GM21619 (cell line): Measurements from ENCODE around the gene CEP162.
"Not testable (repeated sequence)": the region's sequence is repeated elsewhere in the genome, so short reads cannot be mapped to it uniquely, and the experiment has no call there.

Experiments used
- ATAC-seq: cut with Tn5 transposase; IDR thresholded peaks from one replicate; pipeline ENCODE4 v1.9.1; 2021; ENCODE audit not compliant: unreplicated experiment

The CEP162 gene

DNA sequence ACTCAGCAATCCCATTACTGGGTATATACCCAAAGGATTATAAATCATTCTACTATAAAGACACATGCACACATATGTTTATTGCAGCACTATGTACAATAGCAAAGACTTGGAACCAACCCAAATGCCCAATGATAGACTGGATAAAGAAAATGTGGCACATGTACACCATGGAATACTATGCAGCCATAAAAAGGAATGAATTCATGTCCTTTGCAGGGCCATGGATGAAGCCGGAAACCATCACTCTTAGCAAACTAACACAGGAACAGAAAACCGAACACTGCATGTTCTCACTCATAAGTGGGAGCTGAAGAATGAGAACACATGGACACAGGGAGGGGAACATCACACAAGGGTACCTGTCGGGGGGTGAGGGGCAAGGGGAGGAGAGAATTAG is 63.1 kb downstream of the CEP162 start:
- ATAC-seq, result not testable (repeated sequence)

DNA sequence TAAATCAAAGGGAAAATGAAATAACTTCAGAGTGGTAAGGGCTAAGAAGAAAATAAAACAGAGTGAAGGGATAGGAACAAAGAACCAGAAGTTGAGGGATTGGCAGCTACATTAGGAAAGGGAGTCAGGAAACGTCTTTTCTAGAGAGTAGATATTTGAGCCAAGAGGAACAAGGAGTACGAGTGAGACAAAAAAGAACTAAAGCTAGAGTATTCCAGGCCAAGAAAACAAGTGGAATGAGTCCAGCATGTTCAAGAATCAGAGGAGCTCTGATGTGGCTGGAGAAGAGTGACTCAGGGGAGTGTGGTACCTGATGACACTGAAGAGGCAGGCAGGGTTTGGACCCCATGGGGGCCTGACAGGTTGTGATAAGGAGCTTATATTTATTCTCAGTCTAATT is 66.3 kb downstream of the CEP162 start:
- ATAC-seq, result no peak

DNA sequence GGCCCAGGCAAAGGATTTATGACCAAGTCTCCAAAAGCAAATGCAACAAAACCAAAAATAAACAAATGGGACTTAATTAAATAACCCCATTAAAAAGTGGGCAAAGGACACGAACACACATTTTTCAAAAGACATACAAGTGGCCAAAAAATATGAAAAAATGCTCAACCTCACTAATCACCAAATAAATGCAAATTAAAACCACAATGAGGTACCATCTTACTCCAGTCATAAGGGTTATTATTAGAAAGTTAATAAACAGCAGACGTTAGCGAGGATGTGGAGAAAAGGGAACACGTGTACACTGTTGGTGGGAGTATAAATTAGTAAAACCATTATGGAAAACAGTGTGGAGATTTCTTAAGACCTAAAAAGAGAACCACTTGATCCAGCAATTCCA is 71.1 kb downstream of the CEP162 start:
- no peak for ATAC-seq

DNA sequence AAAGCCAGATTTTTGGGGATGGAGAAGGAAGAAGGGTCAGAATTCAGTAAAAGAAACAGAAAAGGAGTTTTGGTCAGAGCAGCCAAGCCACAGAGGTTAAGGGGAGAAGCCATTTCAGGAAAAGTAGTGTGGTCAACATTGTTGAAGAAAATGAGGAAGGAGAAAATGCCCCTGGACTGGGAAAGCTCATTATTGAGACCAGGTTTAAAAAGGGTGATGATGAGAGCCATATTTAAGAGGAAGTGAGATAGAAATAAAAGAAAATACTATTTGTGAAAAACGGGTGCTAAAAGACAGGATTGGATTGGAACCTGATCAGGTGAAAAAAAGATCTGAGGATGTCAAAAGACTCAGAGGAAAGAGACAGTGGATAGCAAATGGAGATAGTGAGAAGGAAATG is 75.8 kb downstream of the CEP162 start:
- ATAC-seq, result no peak

DNA sequence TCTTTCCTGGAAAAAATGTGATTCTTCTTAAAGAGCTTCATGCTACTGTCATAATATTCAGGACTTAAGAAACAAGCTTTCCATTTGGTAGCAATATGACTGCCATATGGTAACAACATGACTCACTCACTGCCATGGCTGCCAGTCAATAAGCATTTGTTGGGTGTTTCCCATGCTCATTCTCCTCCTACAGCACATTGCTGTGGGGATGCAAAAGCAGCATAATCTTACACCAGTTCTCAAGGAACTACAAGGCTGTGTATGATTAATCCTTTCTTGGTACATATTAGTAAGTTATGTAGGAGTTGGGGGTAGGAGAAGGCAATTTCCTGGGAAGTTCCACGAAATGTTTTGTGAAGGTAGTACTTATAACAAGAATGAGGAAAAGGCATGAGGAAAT is 76.7 kb downstream of the CEP162 start:
- peak; percentile 72 for ATAC-seq

DNA sequence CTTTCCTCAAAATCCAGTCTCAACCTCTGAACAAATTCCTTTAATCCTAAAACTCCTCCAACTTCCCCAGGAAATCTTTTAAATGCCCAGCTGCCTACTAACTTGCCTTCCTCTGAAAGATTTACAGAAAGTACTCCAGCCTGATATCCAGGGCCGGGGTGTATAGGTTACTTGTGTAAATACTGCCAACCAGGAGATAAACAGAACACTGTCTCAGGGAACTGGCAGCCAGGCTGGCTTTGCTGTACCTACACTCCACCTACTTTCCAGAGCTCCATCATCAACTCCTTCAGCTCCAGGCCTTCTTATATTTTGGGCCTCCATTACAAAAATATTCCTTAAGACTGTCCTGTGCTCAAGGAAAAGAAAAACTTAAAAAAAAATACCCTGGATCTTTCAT is 85.9 kb downstream of the CEP162 start:
- no peak for ATAC-seq

DNA sequence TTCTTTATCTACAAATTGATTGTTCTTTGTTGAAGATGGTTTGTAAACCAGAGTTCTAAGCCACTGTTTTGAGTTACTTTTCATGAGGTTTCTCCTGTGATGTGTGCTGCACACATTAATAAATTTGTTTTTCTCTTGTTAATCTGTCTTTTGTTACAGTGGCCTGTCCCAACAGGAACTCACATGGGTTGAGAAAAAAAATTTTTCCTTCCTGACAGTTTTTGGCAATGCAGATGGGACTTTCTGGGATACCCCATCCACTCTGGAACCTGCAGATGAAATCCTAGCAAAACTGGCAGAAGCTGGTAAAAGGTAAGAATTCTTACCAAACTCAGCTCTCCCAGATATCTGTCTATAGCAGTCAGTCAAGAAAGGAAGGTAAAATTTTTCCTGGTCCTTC is 88.1 kb downstream of the CEP162 start:
- ATAC-seq, result no peak

DNA sequence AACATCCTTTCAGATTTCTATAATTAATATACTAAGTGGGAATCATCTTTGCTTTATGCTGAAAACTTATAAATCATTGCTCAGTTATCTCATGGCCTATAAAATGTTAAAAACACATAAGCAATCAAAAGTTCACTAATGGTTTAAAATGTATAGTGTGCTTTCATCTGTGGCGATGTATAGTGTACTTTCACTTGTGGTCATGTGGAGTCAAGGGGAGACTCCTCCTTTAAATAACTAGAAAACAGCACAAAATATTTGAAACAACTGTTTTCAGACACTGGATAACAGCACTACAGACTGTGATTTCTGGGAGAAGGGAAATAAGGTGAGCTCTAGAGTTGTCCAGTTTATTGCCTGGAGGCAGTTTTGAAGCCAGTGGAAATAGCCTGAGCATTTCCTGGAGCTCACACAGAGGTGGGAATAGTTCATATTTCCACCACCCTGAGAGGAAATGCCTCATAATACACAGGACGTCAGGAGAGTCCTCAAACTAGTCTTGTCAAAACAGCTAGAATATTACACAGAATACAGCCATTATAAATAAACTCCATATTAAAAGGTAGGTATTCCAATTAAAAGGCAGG is 89.4 kb downstream of the CEP162 start:
- ATAC-seq, result no peak

DNA sequence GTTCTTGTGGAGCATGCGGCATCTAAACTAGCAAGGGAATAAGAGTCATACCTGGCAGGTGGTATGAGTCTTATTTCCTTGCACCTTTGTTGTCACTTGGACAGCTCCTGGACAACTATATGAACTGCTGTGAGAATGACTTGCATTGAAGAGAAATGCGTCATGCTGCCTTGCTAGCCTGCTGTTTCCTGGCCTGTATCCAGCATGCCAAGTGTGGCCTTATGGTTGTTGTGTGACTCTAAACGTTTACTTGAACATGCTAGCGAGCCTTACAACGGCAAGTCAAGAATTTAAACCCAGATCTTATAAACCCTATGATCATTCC is 90.4 kb downstream of the CEP162 start:
- no peak for ATAC-seq

DNA sequence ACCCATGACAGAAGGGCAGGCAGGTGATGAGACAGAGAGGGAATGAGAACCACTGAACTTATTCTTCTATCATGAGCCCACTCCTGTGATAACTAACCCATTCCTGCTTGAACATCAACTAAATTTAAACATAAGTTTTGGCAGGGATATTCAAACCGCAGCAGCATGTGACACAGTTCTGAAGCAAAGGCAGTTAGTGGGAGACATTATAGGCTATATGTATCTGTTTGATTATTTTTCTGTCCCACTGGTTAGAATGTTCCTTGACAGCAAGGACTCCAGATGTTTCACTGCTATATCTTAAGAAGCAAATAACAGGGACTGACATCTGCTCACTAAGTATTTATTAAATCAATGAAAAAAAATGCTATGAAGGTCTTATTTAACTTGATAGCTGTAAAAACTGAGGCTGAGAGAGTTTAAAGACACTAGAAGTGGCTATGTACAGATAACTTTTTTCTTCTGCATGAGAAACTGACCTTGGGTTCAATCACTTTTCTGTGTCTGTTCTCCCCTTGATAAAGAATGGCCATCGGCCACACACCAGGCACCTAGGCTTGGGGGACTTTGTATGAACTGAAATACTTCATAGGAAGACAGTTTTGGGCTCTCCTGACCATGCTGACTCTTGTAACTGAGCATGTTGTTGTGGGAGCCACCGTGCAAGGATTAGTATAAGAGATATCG is 90.9 kb downstream of the CEP162 start:
- ATAC-seq, result no peak

DNA sequence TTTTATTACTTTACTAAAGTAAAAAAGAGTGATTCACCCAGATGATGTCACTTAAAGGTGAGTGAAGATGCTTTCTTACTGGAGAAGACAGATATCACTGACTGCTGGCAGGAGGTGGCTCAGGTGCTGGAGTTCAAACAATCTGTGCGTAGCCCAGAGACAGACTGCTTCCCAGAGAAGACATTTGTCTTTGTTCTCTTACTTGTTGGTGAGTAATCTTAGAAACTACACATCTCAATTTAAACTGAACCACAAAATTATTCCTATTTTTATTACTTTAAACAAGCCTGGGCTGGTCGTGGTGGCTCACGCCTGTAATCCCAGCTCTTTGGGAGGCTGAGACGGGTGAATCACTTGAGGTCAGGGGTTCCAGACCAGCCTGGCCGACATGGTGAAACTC is 92.2 kb downstream of the CEP162 start:
- ATAC-seq, result no peak

DNA sequence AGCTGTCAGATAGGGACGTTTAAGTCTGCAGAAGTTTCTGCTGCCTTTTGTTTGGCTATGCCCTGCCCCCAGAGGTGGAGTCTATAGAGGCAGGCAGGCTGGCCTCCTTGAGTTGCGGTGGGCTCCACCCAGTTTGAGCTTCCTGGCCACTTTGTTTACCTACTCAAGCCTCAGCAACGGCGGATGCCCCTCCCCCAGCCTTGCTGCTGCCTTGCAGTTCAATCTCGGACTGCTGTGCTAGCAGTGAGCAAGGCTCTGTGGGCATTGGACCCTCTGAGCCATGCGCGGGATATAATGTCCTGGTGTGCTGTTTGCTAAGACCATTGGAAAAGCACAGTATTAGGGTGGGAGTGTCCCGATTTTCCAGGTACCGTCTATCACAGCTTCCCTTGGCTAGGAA is 94.1 kb downstream of the CEP162 start:
- not testable (repeated sequence) for ATAC-seq

DNA sequence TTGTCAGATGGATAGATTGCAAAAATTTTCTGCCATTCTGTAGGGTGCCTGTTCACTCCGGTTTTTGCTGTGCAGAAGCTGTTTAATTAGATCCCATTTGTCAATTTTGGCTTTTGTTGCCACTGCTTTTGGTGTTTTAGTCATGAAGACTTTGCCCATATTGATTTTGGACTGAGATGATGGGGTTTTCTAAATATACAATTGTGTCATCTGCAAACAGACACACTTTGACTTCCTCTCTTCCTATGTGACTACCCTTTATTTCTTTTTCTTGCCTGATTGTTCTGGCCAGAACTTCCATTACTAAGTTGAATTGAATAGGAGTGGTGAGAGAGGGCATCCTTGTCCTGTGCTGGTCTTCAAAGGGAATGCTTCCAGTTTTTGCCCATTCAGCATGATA is 97.9 kb downstream of the CEP162 start:
- ATAC-seq, result not testable (repeated sequence)

DNA sequence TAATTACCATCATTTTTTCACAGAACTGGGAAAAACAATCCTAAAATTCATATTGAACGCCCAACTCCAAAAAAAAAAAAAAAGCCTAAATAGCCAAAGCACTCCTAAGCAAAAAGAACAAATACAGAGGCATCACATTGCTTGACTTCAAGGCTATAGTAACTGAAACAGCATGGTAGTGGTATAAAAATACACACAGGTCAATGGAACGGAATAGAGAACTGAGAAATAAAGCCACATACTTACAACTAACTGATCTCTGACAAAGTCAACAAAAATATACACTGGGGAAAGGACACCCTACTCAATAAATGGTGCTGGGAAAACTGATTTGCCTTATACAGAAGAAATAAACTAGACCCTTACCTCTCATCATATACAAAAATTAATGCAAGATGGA is 104.3 kb downstream of the CEP162 start:
- ATAC-seq, result no peak

DNA sequence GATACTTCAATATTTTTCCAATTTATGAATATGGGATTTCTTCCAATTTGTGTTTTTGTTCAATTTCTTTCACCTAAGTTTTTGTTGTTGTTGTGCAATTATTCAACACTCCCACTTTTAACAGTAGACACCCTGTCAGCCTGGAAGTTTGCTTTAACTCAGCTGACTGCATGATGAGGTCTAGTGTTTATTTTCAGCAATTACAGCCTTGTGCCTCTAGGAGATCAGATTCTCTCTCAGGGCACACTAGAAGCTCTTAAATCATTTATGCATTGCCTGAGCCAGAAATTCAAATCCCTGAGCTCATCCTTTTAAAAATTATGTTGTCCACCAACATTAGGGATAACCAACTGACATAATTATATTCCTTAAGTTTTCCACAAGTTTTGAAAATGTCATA is 108.2 kb downstream of the CEP162 start:
- ATAC-seq, result no peak

DNA sequence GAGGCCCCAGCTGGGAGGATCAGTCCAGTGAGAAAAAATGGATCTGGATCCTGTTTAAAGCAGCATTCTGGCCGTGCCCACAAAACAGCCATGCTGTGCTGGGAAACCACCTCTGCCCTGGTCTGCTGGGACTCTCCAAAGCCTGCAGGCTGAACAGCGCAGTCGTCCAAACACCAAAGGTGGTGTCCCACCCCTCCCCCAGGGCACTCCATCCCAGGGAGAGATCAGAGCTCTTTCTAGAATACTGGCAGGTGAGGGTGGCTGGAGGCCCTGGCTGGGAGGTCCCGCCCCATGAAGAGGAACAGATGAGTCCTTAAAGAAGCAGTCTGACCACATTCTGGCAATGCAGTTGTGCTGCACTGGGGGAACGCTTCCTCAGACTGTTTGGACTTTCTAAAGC is 109.3 kb downstream of the CEP162 start:
- ATAC-seq, result no peak

DNA sequence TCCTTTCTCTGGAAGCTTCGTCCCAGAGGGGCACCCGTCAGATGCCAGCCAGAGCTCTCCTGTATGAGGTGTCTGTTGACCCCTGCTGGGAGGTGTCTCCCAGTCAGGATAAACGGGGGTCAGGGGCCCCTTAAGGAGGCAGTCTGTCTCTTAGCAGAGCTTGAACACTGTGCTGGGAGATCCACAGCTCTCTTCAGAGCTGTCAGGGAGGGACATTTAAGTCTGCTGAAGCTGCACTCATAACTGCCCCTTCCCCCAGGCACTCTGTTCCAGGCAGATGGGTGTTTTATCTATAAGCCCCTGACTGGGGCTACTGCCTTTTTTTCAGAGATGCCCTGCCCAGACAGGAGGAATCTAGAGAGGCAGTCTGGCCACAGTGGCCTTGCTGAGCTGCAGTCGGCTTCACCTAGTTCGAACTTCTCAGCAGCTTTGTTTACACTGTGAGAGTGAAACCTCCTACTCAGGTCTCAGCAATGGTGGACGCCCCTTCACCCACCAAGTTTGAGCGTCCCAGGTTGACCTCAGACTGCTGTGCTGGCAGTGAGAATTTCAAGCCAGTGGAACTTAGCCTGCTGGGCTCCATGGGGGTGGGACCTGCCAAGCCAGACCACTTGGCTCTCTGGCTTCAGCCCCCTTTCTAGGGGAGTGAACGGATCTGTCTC is 112.4 kb downstream of the CEP162 start:
- ATAC-seq, result not testable (repeated sequence)

DNA sequence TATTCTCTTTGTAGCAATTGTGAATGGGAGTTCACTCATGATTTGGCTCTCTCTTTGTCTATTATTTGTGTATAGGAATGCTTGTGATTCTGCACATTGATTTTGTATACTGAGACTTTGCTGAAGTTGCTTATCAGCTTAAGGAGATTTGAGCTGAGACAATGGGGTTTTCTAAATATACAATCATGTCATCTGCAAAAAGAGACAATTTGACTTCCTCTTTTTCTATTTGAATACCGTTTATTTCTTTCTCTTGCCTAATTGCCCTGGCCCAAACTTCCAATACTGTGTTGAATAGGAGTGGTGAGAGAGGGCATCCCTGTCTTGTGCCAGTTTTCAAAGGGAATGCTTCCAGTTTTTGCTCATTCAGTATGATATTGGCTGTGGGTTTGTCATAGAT is 116.1 kb downstream of the CEP162 start:
- ATAC-seq, result not testable (repeated sequence)

DNA sequence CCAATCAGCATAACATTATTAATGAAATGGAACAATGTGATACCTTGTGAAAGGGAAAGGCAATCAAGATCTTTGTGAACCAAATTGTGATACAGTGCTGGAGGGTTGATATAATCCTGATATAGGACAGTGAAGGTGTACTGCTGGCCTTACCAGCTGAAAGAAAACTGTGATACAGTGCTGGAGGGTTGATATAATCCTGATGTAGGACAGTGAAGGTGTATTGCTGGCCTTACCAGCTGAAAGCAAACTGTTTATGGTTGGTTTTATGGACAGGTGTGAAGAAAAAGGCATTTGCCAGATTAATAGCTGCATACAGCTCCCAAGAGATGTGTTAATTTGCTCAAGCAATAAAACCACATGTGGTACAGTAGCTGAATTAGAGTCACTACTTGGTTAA is 119.9 kb downstream of the CEP162 start:
- no peak for ATAC-seq

DNA sequence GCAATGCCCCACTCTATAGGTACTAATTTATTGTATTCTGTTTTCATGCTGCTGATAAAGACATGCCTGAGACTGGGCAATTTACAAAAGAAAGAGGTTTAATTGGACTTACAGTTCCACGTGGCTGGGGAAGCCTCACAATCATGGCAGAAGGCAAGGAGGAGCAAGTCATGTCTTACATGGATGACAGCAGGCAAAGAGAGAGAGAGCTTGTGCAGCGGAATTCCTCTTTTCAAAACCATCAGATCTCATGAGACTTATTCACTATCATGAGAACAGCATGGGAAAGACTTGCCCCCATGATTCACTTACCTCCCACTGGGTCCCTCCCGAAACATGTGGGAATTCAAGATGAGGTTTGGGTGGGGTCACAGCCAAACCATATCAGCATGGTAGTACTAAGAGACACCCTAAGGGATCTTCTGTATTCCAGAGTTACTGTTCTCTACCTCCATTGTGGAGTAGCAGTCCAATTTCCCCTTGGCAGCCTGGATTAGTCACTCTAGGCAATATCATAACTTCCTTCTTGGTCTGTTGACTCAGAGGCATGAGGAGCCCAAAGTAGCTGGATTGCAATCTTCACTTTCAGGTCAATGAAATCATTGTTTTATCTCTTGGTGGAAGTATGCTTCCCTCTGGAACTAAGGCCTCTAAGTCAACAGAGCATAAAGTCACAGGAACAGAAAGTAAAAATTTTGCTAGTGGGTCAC is 122.1 kb downstream of the CEP162 start:
- ATAC-seq, result not testable (repeated sequence)

DNA sequence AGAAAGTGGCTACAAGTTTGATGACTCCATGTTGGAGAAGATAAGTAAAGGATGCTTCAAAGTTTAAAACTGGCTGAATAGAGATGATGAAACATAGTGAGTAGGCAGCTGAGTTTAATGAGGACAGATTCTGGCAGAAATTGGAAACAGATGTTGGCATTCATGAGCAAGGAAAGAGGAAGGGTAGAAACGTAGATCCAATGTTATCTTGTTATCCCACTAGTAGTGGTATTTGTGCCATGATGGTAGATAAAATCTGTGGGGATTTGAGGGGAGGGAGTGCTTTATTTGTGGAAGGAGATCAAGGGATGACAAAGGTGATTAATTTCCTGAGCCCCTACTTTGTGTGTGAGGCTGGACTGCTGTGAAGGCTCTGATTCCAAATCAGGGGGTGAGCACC is 124.4 kb downstream of the CEP162 start:
- no peak for ATAC-seq

DNA sequence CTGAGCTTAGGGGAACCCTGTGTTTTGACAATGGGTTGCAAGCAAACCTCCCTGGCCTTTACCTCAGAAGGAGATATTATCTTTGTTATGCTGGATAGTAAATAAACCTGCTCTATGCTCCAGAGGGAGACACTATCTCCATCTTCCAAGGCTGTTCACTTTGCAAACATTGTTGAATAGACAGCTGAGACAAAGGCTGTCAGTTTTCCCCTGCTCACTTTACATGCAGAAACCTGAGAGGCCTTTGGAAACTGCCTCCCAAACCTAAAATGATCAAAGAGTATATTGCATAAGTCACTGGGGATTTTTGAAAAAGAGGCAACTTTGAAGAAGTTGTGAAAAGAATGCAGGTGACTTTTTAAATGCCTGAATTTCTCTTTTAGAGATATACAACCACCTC is 132.3 kb downstream of the CEP162 start:
- ATAC-seq, result no peak
